HuH-7.5 (cell line): ENCODE measurements around the gene GPC3.

Experiments used
- DNase-seq: peaks from one replicate; pipeline ENCODE4 v3.0.0; 2011; ENCODE audit warnings: low spot score

The GPC3 gene

DNA sequence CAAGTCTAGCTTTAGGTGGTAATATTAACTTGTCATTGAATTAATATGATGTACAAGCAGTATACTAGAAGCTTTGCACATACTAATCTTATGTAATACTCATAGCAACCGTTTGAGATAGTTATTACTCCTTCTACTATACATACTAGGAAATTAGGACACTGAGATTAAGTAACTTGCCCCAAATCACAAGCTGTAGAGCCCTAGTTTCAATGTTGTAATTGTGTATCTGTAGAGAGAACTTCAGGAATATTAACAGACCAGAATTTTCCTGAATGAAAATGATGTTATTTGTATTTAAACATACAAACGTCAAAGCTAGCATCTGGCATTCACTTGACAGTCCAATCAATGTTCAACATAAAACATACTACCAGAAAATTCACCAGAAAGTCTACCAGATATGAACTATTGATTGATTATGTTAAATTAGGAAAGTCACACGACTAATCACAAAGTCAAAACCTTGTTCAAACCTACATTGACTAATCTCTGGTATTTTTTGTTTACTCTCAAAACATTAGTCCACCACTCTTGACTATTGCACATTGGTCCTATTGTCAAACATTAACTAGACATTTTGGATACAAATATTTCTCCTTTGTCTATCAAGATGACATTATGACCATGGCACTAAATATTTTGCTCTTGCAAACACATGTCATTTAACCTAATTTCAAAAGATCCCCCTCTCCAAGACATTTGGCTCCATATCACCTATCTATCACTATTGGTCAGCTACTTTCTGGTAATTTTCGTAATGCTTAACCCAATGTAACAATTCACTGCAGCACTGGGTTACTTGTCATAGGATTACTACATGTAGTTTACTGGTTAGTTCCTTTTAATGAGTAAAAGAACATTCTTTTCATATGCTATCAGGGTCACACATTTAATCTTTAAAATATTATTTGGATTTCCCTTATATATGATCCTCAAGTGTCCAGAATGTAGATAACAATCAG is 100.7 kb downstream of the GPC3 start:
- DNase-seq, result no peak

DNA sequence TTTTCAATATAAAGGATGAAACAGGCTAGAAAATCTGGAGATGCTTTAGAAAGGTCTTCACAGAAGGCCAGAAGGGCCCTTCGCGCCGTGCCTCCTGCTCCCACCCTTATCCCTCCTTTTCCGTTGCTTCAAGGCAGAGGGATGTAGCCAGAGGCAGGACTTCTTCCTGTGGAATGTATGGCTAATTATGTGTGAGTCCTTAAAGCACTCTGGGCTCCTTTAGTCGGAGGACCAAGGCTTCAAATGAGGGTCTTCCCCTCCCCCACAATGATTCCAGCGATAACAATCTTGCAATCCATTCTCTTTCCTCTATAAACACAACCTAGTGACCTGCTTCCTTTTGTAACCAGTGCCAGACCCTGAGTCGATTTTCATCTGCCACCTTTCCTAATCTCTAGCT is 103.5 kb downstream of the GPC3 start:
- no peak for DNase-seq

DNA sequence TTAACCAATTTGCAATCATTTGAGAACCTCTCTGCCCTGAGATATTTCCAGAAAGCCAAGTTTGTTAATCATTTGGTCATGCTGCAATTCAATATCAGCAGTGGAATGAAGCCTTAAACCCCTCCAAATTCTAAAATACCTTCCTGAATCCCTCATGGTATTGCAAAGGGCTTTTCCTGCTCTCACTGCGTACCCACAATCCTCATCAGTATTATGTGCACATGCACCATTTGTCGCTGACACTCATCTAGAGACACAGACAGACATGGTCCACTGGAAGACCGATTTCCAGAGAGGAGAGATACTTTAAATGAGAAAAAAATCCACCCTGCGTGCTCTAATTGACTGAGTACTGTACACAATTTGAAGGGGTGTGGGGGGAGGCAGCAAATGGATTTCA is 104.4 kb downstream of the GPC3 start:
- DNase-seq, result no peak

DNA sequence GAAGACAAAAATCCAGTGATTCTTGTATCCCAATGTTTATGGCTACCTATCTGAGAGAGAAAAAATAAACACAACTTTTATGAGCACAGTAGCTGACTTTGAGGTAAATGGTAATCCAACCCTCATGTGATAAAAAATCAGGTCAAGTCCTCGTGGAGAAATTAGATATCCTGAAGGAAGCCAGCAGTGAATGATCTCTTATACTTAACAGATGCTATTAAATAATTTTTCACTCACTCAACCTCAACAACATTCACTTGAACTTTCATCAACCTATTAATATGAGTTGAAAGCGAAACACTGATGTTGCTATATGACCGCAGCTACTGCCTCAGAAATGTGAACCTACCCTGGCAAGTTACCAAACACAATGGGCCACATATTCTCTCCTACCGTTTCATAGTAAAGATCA is 105.4 kb downstream of the GPC3 start:
- no peak for DNase-seq

DNA sequence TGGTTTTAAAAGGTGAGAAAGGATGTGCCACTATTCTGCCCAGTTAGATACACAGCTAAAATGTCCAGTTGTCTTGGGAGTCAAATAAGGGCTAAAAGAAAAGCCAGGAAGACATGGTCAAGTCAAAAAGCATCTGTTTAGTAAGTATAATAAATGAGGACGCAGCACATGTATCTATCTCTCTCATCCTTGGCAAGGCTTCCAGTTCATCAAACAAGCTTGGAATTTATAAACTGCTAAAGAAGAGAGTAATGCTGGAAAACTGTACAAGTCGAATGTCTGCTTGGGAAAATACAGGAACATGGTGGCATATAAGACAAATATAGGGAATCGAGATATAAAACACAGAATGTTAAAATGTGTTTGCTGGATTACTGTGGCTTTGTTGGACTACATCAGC is 106.7 kb downstream of the GPC3 start:
- no peak for DNase-seq

DNA sequence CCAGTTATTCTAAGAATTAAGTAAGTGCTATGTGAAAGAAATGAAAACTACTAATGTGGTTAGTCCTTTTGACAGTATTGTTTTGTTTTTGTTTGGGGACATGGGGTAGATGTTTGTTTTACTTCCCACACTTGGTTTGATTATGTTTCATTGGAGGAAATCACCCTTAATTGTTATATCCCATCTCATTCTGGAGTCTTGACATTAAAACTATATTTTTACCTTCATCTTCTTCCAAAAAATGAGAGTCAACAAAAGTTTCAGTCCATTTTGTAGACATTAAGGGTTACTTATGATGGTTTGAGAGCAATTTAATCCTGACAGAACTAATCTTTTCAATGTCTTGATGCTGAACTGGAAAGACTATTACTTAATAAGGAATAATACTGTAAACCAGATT is 108.7 kb downstream of the GPC3 start:
- DNase-seq, result no peak

DNA sequence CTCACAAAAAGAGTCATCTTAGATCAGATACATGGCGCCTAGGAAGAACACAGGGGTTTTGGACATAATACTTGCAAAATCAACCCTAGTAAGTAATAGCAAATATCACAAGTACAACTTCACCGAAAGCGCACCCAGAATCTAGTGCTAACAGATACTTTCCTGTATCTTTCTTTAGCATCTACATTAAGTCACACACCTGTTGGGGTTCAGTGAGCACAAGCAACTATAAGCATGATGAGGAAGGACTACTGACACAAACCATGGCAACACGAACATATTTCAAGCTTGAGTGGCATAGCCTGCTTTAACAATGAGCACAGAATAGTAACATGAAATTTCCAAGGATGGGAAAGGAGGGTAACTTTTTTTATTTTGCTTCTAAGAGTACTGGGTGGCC is 116.1 kb downstream of the GPC3 start:
- DNase-seq, result no peak

DNA sequence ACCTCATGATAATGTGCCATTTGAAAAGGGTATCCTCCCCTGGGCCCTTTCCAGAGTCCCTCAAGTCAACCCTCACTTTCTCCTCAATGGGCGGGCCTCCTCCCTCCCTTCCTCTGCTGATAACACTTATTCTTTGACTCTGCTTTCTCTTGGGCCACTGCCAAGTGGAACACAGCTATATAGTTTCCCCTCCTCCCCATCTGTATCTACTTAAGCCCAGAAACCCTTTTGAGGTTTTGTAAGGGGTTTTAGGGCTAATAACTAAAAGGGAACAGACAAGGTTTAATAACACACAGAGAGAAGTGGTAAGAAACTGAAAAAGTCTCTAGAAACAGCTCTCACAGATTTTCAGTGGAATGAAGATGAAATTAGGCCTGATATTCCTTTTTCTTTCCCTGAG is 116.7 kb downstream of the GPC3 start:
- no peak for DNase-seq

DNA sequence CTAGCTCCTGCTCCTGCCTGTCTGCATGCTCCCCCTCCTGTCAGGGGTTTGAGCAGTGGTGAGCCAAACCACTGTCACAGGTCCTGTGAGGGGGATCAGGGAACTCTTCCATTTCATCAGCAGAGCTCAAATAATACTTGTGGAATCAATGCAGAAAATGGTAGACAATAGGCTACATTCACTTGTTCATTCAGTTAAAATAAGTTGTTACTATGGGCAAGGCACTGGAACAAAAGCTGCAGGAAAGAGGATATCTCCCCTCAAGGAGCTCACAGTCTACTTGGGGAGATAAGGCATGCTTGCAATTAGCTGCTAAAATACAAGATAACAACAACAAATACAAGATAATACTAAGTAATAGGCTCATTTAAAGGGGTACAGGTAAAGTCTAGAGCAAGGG is 117.1 kb downstream of the GPC3 start:
- DNase-seq, result no peak

DNA sequence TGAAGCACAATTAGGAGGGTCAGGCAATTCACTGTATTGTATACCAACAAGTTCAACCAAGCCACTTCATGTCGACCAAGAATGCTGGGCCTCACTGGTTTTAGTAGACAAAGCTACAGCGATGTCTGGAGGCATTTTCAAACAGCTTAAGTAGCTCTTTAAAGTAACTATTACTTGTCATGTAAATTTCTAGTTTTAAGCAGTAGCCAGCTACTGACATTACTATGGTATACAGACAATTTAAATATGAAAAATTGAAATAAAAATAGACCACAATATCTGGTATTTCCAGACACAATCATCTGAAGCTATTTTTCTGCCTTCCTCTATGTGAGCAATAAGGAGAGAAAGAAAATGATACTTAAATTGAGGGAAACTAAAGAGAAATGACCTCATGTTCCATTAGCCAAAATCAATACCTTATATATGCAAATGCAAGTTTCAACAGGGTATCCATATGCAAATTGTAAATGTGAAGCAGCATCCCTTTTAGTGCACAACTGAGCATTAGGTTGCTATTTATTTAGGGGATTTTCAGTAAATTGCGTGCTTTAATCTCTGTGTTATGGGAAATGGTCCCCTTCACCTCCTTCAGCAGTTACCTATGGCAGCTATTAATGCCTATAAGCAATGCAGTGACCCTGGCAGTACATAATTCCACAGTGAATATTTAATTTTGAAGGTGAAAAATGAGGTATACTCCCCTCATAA is 119.5 kb downstream of the GPC3 start:
- DNase-seq, result no peak

DNA sequence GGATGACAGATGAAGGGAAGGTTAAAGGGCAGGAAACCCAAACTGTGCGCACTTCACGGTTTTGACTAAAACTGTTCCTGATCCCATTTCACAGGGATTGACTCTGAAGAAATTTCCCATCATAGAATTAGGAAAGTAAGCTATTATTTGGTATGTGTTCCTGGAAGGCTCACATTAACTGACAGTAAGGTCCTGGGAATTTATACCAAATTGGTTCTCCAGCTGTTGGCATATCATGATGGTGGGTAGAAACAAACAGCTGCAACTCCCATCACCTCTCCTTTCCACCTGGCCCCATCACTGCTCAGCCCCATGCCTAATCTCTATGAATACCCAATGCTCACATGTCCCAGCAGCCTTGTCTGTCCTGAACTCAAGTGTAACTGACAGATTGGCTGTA is 121.2 kb downstream of the GPC3 start:
- no peak for DNase-seq

DNA sequence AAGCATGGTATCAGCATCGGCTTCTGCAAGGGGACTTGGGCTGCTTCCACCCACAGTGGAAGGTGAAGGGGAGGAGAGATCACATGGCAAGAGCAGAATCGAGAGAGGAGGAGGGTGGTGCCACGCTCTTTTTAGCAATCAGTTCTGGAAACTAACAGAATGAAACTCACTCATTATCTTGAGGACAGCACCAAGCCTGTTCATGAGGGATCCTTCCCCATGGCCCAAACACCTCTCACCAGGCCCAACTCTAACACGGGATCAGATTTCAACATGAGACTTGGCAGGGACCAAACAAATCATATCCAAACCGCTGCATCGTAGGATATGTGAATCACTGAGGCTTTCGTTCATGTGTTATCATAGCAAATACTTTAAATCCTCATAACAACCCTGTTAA is 125.5 kb downstream of the GPC3 start:
- DNase-seq, result no peak

DNA sequence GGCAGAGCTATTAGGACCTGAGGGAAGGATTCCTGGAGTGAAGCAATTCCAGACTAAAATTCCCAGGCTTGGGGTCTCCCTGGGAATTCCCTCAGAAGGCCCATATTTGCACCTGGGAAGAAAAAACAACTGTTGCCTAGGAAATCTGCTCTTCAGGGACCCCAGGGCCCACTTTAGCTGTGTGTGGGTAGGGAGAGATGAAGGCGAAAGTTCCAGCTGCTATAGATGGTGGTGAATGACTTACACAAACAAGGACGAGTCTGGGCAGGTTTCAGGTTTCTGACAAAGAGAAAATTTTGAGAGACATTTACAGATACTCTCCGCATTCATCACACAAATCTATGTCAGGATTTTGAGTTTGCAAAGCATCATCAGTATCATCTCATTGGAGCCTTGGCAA is 126.1 kb downstream of the GPC3 start:
- no peak for DNase-seq

DNA sequence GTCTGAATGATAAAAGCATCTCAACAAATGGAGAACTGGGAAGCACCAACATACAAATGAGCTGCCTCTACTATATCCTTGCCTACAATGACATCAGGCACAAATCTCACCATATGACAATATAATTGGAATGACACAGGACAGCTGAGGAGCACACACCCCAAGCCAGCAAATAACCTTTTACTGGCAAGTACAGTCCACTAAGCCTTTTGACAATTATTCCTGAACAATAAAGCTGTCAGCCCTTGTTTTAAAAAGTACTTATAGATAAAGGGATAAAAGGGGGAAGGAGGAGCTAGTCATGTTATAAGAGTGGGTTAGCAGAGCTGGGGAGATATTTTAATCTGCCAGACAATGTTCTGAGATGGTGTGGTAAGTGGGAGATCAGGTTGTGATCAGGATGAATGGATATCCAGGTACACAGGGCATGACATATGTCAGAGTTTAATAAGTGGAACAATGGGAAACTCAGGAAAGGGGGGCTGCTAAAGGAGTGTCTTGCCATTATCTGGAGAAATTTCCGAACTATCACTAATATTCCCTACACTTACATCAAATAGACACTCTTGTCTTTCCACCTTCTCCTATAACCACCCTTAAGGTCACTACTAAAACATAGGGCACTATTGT is 127.6 kb downstream of the GPC3 start:
- no peak for DNase-seq

DNA sequence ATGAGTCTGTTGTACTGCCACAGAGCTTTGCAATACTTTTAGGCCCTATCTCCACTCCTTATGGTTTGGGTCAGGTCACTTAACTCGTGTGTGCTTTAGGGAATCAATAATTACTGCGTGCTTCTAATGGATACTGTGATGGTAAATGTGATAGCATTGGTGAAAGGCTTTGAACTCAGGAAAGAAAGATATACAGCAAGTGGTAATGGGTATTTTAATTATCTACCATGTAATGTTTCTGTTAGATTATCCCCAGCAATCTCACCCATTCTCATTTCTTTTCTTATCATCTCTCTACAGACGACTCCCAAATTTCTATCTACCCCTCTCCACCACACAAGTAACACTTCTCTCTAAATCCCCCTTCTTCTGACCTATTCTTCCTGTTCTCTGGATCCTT is 128.6 kb downstream of the GPC3 start:
- DNase-seq, result no peak

DNA sequence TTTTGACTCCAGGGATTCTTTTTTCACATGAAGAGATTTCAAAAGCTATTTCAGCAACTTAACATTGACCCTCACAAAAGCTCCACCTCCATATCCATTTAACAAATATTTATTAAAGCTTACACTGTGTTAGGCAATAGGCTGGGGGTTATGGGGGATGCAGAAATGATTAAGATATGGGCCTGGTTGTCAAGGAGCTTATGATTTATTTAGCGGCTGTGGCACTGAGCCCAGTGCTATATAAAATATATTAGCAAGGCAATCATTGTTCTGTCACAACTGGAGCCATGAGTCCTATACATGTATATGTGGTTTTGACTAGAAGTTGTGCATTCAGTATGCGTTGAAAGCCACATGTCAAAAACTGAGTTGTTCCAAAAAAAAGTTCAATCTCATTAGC is 131.1 kb downstream of the GPC3 start:
- no peak for DNase-seq

DNA sequence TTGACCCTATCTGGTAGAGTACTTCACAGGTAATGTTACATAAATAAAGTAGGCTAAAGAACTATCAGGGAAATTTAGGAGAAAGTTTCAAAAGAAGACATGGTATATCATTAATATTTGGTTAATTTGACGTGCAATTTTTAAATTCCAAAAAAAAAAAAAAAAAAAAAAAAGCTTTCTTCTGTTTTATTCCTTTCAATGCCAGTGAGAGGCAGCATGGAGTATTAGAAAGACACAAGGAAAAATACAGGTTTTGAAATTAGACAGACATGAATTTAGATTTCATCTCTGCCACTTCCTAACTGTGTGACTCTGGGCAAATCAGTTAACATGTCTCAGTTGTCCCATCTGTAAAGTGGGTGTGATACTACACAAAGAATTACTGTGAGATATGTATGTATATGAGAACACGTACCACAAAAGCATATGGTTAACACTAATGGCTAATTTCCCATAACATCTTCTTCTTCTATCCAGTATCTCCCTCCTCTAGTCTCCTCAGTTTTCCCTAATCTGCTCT is 132.5 kb downstream of the GPC3 start:
- no peak for DNase-seq

DNA sequence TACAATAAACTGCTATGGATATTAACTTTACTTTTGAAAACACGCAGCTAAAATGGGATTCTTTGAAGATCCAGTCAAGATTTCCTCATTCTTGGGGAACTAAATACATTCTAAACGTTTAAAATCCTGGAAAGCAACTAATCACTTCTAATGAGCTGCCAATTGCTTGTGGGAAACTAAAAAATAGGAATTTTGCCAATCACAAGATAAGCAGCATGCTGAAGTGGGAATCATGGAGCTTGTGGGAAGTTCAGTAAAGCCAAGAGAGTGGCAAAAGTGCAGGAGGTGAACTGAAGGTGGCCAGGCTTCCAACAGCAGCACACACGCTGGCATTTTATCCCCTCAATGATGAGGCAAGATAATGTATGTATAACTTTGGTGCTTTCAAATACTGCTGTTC is 133.0 kb downstream of the GPC3 start:
- no peak for DNase-seq

DNA sequence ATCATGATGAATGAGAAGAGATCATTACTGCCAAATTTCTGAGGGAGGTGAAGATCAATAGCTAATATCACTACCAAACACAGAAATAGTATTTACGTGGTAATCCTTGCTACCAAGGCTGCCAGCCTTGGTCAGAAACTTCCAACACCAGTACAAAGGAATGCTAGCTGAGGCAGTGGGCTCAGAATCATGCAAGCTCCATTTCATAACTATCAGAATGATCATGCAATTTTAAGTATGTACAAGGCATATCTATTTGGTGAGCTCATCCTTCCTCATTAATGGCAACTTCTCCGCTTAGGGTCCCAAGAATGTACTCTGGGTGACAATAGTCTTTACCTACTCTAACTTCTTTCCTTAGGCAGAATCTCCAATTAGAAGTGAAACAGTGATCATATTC is 135.0 kb downstream of the GPC3 start:
- DNase-seq, result no peak

DNA sequence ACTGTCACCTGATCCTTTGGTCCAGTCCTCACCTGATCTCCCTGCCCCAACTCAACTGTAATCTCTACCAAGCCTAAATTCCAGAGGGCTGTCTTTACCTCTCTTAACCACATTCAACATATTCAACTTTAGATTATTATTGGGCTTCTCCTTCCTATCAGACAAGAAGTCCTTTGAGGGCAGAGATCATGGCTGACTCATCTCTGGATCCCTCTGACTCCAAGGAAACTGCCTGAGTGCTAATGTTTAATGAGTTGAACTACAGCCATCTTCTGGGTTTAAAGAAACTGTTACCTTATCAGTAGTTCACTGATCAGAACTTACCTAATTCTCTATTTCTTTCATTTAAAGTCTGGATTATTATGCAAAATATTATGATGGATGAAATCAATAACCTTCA is 135.7 kb downstream of the GPC3 start:
- no peak for DNase-seq

DNA sequence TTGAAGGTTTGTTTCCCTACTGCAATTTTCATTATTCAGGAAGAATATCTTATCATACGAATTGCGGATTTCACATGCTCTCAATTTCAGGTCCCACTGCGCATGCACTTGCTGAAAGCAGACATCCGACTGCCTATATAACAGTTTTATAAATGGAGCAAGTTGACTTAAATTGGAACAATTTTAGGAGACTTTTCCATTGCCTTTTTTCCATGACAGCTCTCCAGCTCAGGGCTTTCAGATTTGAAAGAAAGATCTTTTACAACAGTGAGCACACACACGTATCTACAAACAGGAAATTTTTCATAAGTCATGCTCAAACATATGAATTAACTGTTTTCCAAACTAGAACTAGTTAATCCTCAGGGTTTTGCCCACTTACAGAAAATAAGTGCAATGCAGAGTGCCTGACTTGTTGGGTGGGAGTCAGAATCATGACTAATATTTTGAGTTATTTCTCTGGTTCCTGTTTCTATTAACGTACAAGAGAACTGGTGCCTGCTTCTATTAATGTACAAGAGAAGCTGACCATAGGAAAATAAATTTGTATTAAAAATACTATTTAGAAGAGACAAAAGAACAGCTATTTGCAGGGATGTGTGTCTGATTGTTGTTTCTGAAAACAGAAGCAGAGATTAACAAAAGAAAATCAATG is 137.9 kb downstream of the GPC3 start:
- no peak for DNase-seq

DNA sequence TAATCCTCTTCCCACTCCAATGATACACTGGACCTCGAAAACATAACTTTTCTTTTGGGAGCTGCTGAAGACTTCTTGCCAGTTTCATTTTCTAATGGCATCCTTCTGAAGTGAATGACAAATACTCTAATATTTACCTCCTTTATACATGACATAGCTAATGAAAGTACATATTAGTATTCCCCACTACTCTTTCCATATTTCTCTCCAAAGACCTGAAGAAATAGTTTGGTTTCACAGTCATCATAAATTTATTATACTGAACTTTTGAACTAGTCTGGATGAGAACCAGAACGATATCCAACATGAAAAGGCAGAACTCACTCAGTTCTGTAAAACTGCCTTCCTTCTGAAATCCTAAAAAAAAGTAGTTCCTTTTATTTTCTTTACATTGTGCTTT is 139.1 kb downstream of the GPC3 start:
- no peak for DNase-seq
